Heart left ventricle (tissue), 16 donors: Measurements from ENCODE around the gene STXBP6. TPM values are rescaled to one million over a fixed set of nuclear protein-coding genes. Genes with fewer than 3 reads are reported as not detected.

Experiments
- ATAC-seq, 4 donors: fragments of 200-7000 bp; cut with Tn5 transposase; one replicate each; pipeline ENCODE4 v1.9.1; 2020 to 2022; ENCODE audit warnings: moderate library complexity in 4 of 4, mild to moderate bottlenecking in 3 of 4, moderate number of reproducible peaks in 1 of 4
- DNase-seq, 5 donors: peaks; one replicate each; pipeline ENCODE4 v3.0.0-alpha.2; 2020
- H3K27ac ChIP-seq, 12 donors: fragments of 200-600 bp; sonication (generic) in 4 of 12; one replicate each; pipeline versions ENCODE4 v1.5.0 to v1.8.0; 2016 to 2022; ENCODE audit warnings: mild to moderate bottlenecking in 2 of 12
- H3K27me3 ChIP-seq, 9 donors: fragments of 200-600 bp; sonication (generic) in 2 of 9; one replicate each; pipeline versions ENCODE4 v1.5.1 to v1.8.0; 2016 to 2022; ENCODE audit warnings: mild to moderate bottlenecking in 3 of 9
- H3K36me3 ChIP-seq, 9 donors: fragments of 200-600 bp; sonication (generic) in 2 of 9; one replicate each; pipeline versions ENCODE4 v1.5.0 to v1.8.0; 2018 to 2022; ENCODE audit warnings: mild to moderate bottlenecking in 2 of 9
- H3K4me1 ChIP-seq, 12 donors: fragments of 200-600 bp; sonication (generic) in 4 of 12; one replicate each; pipeline versions ENCODE4 v1.5.0 to v1.8.0; 2016 to 2022; ENCODE audit warnings: mild to moderate bottlenecking in 3 of 12
- H3K4me3 ChIP-seq, 12 donors: fragments of 200-600 bp; sonication (generic) in 4 of 12; one replicate each; pipeline versions ENCODE4 v1.5.0 to v1.8.0; 2017 to 2022; ENCODE audit warnings: mild to moderate bottlenecking in 9 of 12, moderate library complexity in 4 of 12
- H3K9me3 ChIP-seq, 12 donors: fragments of 200-600 bp; sonication (generic) in 4 of 12; one replicate each; pipeline versions ENCODE4 v1.5.0 to v1.8.0; 2016 to 2022; ENCODE audit warnings: mild to moderate bottlenecking in 1 of 12
- CTCF ChIP-seq, 12 donors: fragments of 200-600 bp; sonication (generic) in 4 of 12; IDR thresholded peaks; one replicate each; pipeline versions ENCODE4 v1.5.0 to v1.8.0; 2018 to 2022; ENCODE audit warnings: antibody characterized with exemption in 12 of 12, mild to moderate bottlenecking in 5 of 12
- POLR2A ChIP-seq, 2 donors: fragments of 450-650 bp; IDR thresholded peaks; one replicate each; pipeline ENCODE4 v1.6.1; 2017; ENCODE audit warnings: antibody characterized with exemption in 2 of 2, mild to moderate bottlenecking in 2 of 2, moderate library complexity in 2 of 2
- WGBS, 4 donors: extraction: QIAGEN DNeasy Blood & Tissue Kit in 2 of 4; methylation state at CpG; one replicate each; pipeline versions ENCODE4 v1.1.5 to v1.1.7; 2013 to 2018; 5-methylcytosine and 5-hydroxymethylcytosine counted together
- intact Hi-C, 10 donors: fragments of 100-400 bp; cut with DNase I; formaldehyde crosslinking; loops; one replicate each; pipeline versions ENCODE4 v1.11.1 to v1.14.2; 2022
- polyA plus RNA-seq, 2 donors: library from polyadenylated mRNA; stranded (reverse); fragments of 200-250 nt; gene quantifications; one replicate each; pipeline ENCODE4 v1.2.3, GENCODE V29; 2013
- total RNA-seq, 9 donors: library from RNA; depleted of rRNA in 2 of 9; stranded (reverse); fragments of >200 nt in 2 of 9; fragmentation: NEBNext Ultra II Directional in 3 of 9; extraction: Animal tissue kit (Norgen Biotek cat#: 25700) in 3 of 9; gene quantifications; one replicate each; pipeline versions ENCODE4 v1.1.0 to v1.2.4, GENCODE V29; 2016 to 2023
- donor health status: ischemic (EF 13 %, LVEDD 7.1; RV severe dilation, severe dysfunction).
- donor health status: healthy with polysubstance abuse.
- donor health status: DM: no; HTN: yes; CAD: no.
- donor health status: DM: no; HTN: no; CAD: no.
- donor health status: ischemic (EF 25% LVEDD 6.9; RV normal size, moderate dysfunction).
- donor health status: ischemic (EF 25% LVEDD 5.7; RV mildly dilated, moderate dysfunction).
- donor health status: healthy.
- donor health status: DM: yes; HTN: yes; CAD: no.
- donor health status: ischemic (EF 35%, LVEDD 5.7; RV mildly dilated, moderate dysfunction).
- donor health status: nonischemic (EF 11% LVEDD 7.7; RV severe dilation, severe dysfunction).
- donor health status: DM: yes; HTN: yes; CAD: no.
- donor health status: PGD.
- donor health status: ischemic (EF 29% LVEDD 5.4; RV normal size, mild dysfunction).
- donor health status: nonischemic (EF 23%, LVEDD 6.1; RV moderate dilation, normal function).

Gene STXBP6
- total and polyA plus RNA-seq, 11 donors, result 12.5 to 57.3 (median 23.7) TPM

GRCh38 chr14:24875991-24876878 is 173.7 kb downstream of the STXBP6 start:
- ATAC-seq (peak in 3 of 4 donors; percentile 19 to 31 (median 23)), DNase-seq (peak in 1 of 5 donors; percentile 24)
- H3K27ac ChIP-seq, result peak overlapping the region in 9 of 12 donors; percentile 3 to 50 (median 26)
- H3K36me3 ChIP-seq, result no peaks in the 10 kb centered on the region
- H3K4me1 ChIP-seq, result peaks cover 9 to 88% (median 47%) of the 10 kb centered on the region in 12 donors
- H3K4me3 ChIP-seq, result no peak overlapping the region
- intact Hi-C loops, result no loop called here
- TF ChIP-seq POLR2A (IDR thresholded peaks at IDR 0.05), result no peak
- no peak for TF ChIP-seq CTCF (IDR thresholded peaks at IDR 0.05)
- WGBS, 4 donors, result 45 to 67% (median 65%) methylated on average over 4 of the region's 4 CpGs
- no peaks in the 10 kb centered on the region for H3K9me3 ChIP-seq
- no peaks in the 10 kb centered on the region for H3K27me3 ChIP-seq

DNA sequence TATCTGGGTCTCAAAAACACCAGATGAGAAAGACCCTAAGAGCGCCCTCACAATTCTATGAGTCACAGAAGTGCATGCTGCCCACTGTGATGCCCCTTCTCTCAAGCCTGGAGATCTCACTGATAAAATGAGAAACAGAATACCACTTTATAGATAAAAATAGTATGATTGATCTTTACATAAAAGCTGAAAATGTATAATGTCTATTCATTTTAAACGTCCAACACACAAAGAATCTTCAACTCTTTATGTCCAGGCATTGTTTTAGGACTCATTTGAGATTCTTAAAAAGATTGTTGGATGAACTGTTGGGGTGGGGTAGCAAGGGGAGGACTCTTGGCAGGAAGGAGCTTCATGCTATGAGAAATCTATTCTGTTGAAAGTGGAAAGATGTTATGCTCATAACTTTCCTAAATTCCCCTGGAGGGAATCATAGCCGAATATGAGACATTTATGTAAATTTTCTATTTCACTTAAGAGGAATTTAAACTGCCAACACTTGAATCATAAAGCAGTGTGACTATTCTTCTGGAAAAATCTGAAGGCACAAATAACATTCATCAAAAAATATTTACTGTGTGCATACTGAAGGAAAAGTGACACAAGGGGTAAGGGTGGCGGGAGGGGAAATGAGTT is 174.6 kb downstream of the STXBP6 start:
- intact Hi-C loops, result no loop called here
- peak overlapping the region in 5 of 12 donors; percentile 3 to 47 (median 33) for H3K27ac ChIP-seq
- peaks cover 6 to 84% (median 39%) of the 10 kb centered on the region in 12 donors for H3K4me1 ChIP-seq
- H3K27me3 ChIP-seq, result no peaks in the 10 kb centered on the region
- ATAC-seq (no peak), DNase-seq (no peak)
- no peaks in the 10 kb centered on the region for H3K9me3 ChIP-seq
- 73 to 82% (median 82%) methylated on average over 4 of the region's 4 CpGs for WGBS, 4 donors
- no peaks in the 10 kb centered on the region for H3K36me3 ChIP-seq
- TF ChIP-seq CTCF (IDR thresholded peaks at IDR 0.05), result no peak
- TF ChIP-seq POLR2A (IDR thresholded peaks at IDR 0.05), result no peak
- H3K4me3 ChIP-seq, result no peak overlapping the region

DNA sequence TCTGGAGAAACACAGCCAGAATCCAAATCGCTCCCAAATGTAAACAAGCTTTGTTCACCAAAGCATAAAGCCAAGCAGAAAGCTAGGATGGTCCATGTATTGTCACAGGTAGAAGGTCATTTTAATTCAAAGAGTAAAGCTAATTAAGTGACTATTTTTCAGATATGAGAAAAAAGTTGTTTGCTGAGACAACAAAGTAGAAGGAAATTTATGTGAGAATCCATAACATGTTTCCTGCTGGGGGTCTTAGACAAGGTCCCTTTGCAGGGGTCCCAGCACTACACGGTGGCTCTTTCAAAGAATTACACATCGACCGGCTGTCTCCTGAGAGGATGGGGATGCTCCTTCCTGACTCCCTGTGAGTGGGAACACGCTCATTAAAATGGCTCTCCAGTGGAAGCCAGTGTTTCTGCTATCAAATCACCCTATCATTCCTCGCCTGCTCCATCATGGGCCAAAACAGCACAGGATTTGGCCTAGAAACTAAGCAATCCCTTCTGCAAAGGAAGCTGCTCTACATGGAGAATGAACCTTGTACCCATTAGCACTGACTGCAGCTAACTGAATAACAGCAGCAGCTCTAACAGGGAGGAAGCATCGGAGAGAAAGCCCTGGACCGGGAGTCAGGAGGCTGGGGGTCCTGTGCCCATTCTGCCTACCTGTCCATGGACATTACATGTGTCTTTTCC is 175.3 kb downstream of the STXBP6 start:
- H3K27ac ChIP-seq, result peak overlapping the region in 2 of 12 donors; percentile 17 to 47
- ATAC-seq, result no peak
- H3K27me3 ChIP-seq, result no peaks in the 10 kb centered on the region
- no peaks in the 10 kb centered on the region for H3K36me3 ChIP-seq
- 83 to 96% (median 88%) methylated on average over 8 of the region's 8 CpGs for WGBS, 4 donors
- DNase-seq, result no peak
- peaks cover 0 to 77% (median 34%) of the 10 kb centered on the region in 12 donors for H3K4me1 ChIP-seq
- TF ChIP-seq POLR2A (IDR thresholded peaks at IDR 0.05), result no peak
- TF ChIP-seq CTCF (IDR thresholded peaks at IDR 0.05), result no peak
- no peak overlapping the region for H3K4me3 ChIP-seq
- intact Hi-C loops, result no loop called here
- no peaks in the 10 kb centered on the region for H3K9me3 ChIP-seq
